DOHH2 (cell line): ENCODE data around the gene PEG3.

Experiments
- H3F3A ChIP-seq: fragments of 200-600 bp; sonication (generic), shearing (Covaris generic); 2 replicates; pipeline ENCODE4 v1.6.0; 2016; ENCODE audit warnings: antibody characterized with exemption, mild to moderate bottlenecking; ENCODE audit not compliant: control insufficient read depth, insufficient read depth
- H3K27ac ChIP-seq: fragments of 200-600 bp; sonication (generic); 2 replicates; pipeline ENCODE4 v1.5.1; 2014; ENCODE audit warnings: low read depth, mild to moderate bottlenecking, low read length, moderate library complexity
- H3K27me3 ChIP-seq: fragments of 200-600 bp; sonication (generic); 2 replicates; pipeline ENCODE4 v1.6.1; 2014; ENCODE audit warnings: mild to moderate bottlenecking, low read length, mixed read lengths; ENCODE audit not compliant: control insufficient read depth
- H3K36me3 ChIP-seq: fragments of 200-600 bp; sonication (generic); 2 replicates; pipeline ENCODE4 v1.6.1; 2014; ENCODE audit warnings: mild to moderate bottlenecking, low read length, moderate library complexity, mixed read lengths; ENCODE audit not compliant: control insufficient read depth
- H3K4me1 ChIP-seq: fragments of 200-600 bp; sonication (generic); 2 replicates; pipeline ENCODE4 v1.6.1; 2014; ENCODE audit warnings: mild to moderate bottlenecking, low read length, mixed read lengths; ENCODE audit not compliant: control insufficient read depth
- H3K4me2 ChIP-seq: fragments of 200-600 bp; sonication (generic); 2 replicates; pipeline ENCODE4 v1.6.0; 2014; ENCODE audit warnings: mild to moderate bottlenecking, low read length, moderate library complexity
- H3K4me3 ChIP-seq: fragments of 200-600 bp; sonication (generic); 2 replicates; pipeline ENCODE4 v1.5.1; 2014; ENCODE audit warnings: mild to moderate bottlenecking, low read length, mixed read lengths
- H3K79me2 ChIP-seq: fragments of 200-600 bp; sonication (generic); 2 replicates; pipeline ENCODE4 v1.6.1; 2014; ENCODE audit warnings: mild to moderate bottlenecking, low read length, mixed read lengths; ENCODE audit not compliant: control insufficient read depth
- H3K9me2 ChIP-seq: fragments of 200-600 bp; sonication (generic); replicated peaks from 2 replicates; pipeline ENCODE4 v1.6.1; 2014; ENCODE audit warnings: mild to moderate bottlenecking, low read length, mixed read lengths; ENCODE audit not compliant: control insufficient read depth
- H3K9me3 ChIP-seq: fragments of 200-600 bp; sonication (generic); 2 replicates; pipeline ENCODE4 v1.6.1; 2014; ENCODE audit warnings: antibody characterized with exemption, low read length, mixed read lengths; ENCODE audit not compliant: control insufficient read depth, insufficient read depth
- H4K20me1 ChIP-seq: fragments of 200-600 bp; sonication (generic); 2 replicates; pipeline ENCODE4 v1.6.0; 2014; ENCODE audit warnings: low read depth, mild to moderate bottlenecking, antibody characterized with exemption, low read length, moderate library complexity; ENCODE audit not compliant: control insufficient read depth, insufficient read depth
- EZH2phosphoT487 ChIP-seq: fragments of 200-600 bp; sonication (generic); IDR thresholded peaks from 2 replicates; pipeline ENCODE4 v1.6.1; 2017; ENCODE audit warnings: borderline replicate concordance, mild to moderate bottlenecking, antibody characterized with exemption, low read length, moderate library complexity, mixed read lengths
- TF ChIP-seq, protein P1 (sequence below): fragments of 200-600 bp; sonication (generic); IDR thresholded peaks from one replicate; pipeline ENCODE4 v1.5.1; 2014; ENCODE audit warnings: antibody characterized with exemption, mild to moderate bottlenecking, low read depth, low read length; ENCODE audit not compliant: poor library complexity, severe bottlenecking

The PEG3 gene

DNA sequence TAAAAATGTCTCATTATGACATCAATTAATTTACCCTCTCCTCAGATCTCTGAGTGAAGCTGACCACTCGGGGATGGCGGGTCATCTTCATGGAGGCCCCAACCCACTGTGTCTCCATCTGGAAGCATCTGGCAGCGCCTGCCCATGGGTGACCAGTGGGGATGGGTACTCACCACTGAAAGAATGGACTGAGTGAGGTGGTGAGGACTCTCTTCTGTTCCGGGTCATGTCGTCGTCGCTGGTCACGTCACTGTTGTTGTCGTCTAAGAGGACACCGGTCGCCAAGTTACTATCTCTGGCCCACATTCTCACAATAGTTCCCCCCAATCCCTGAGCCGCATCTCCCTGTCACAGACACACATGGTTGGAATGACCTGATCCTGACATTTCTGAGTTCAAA lies 17.1 kb downstream of the PEG3 start:
- peaks cover 6% of the 10 kb centered on the region; the same call in 1 of the 2 replicates for H3K9me3 ChIP-seq
- H4K20me1 ChIP-seq = no peaks in the 10 kb centered on the region
- no peaks in the 10 kb centered on the region for H3K4me1 ChIP-seq
- no peaks in the 10 kb centered on the region for H3K36me3 ChIP-seq
- no peaks in the 10 kb centered on the region for H3F3A ChIP-seq
- TF ChIP-seq EZH2phosphoT487 = no peak
- TF ChIP-seq, protein P1, sequence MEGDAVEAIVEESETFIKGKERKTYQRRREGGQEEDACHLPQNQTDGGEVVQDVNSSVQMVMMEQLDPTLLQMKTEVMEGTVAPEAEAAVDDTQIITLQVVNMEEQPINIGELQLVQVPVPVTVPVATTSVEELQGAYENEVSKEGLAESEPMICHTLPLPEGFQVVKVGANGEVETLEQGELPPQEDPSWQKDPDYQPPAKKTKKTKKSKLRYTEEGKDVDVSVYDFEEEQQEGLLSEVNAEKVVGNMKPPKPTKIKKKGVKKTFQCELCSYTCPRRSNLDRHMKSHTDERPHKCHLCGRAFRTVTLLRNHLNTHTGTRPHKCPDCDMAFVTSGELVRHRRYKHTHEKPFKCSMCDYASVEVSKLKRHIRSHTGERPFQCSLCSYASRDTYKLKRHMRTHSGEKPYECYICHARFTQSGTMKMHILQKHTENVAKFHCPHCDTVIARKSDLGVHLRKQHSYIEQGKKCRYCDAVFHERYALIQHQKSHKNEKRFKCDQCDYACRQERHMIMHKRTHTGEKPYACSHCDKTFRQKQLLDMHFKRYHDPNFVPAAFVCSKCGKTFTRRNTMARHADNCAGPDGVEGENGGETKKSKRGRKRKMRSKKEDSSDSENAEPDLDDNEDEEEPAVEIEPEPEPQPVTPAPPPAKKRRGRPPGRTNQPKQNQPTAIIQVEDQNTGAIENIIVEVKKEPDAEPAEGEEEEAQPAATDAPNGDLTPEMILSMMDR = no peak
- H3K27ac ChIP-seq = no peak overlapping the region
- H3K79me2 ChIP-seq = no peaks in the 10 kb centered on the region
- H3K4me2 ChIP-seq = no peak overlapping the region
- no peaks in the 10 kb centered on the region for H3K27me3 ChIP-seq
- H3K4me3 ChIP-seq = no peak overlapping the region
- no peaks in the 10 kb centered on the region for H3K9me2 ChIP-seq

DNA sequence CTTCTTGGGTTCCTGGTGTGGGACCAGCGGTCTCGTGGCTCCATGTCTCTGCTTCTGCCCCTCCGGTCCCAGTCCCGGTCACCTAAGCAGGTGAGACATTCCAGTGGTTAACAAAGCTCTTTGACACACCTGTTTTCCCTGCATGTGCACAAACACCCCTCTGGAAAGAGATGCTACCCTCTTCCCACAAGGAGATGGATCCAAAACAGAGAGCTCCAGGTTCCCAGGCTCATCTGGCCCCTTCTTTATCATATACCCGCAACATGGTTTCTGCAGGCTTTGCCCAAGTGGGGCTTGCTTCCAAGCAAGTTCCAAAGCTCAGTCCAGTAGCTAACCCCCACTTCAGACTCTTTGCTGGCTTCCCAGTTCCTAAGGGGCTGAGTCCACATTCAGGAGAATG lies 17.8 kb downstream of the PEG3 start:
- Histone ChIP-seq H3K27me3 (no peaks in the 10 kb centered on the region), H3K9me3 (peaks cover 6% of the 10 kb centered on the region; the same call in 1 of the 2 replicates), H3F3A (no peaks in the 10 kb centered on the region), H4K20me1 (no peaks in the 10 kb centered on the region), H3K4me2 (no peak overlapping the region), H3K36me3 (no peaks in the 10 kb centered on the region), H3K27ac (no peak overlapping the region), H3K9me2 (no peaks in the 10 kb centered on the region), H3K4me1 (no peaks in the 10 kb centered on the region), H3K4me3 (no peak overlapping the region), H3K79me2 (no peaks in the 10 kb centered on the region)
- TF ChIP-seq EZH2phosphoT487 = no peak
- TF ChIP-seq, protein P1 = no peak

DNA sequence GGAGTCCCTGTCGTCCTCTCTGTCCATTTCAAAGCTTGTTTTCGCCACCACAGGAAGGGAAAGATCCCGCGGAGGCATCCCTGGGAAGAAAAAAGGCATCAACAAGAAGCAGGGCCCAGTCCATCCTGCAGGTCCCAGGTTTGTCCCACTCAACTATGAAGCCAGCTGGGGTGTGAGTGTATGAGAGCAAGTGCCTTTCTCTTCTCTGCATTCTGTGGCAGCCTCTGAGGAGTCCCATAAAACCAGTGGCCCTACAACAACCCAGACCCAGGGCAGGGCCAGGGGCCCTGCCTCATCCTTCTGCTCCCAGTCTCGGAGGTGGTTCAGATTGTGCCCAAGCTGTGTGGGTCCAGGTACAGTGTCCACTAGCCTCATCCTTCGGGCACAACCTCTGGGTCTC lies 18.9 kb downstream of the PEG3 start:
- Histone ChIP-seq H3K4me2 (no peak overlapping the region), H3K36me3 (no peaks in the 10 kb centered on the region), H3K9me3 (peaks cover 10% of the 10 kb centered on the region; the same call in 1 of the 2 replicates)

More for the DNA sequence above, 18.9 kb downstream of the PEG3 start:
- TF ChIP-seq EZH2phosphoT487 = no peak
- TF ChIP-seq, protein P1 = no peak
- H3K27me3 ChIP-seq = no peaks in the 10 kb centered on the region
- H4K20me1 ChIP-seq = no peaks in the 10 kb centered on the region
- H3F3A ChIP-seq = no peaks in the 10 kb centered on the region
- H3K9me2 ChIP-seq = no peaks in the 10 kb centered on the region
- no peak overlapping the region for H3K27ac ChIP-seq
- no peaks in the 10 kb centered on the region for H3K79me2 ChIP-seq
- no peaks in the 10 kb centered on the region for H3K4me1 ChIP-seq
- H3K4me3 ChIP-seq = no peak overlapping the region
